Measurements from ENCODE around the gene TMEM72. TPM values are rescaled to one million over a fixed set of nuclear protein-coding genes. Genes with fewer than 3 reads are reported as not detected.

The TMEM72 gene
- total RNA-seq, 1 donor from 2014 or later, result not detected

- H3K4me3 ChIP-seq (ENCODE audit: low read depth, low read length), result no peak overlapping the region
- TF ChIP-seq CTCF (conservative IDR thresholded peaks at IDR 0.05; ENCODE audit: low read depth, low read length), result no peak
- no peak for DNase-seq (ENCODE audit: low read depth)
Observed at GRCh38 chr10:44908066-44908749, 2.9 kb upstream of the TMEM72 start.

- no peak for TF ChIP-seq CTCF (conservative IDR thresholded peaks at IDR 0.05; ENCODE audit: low read depth, low read length)
- no peak overlapping the region for H3K4me3 ChIP-seq (ENCODE audit: low read depth, low read length)
- no peak for DNase-seq (ENCODE audit: low read depth)
Observed at GRCh38 chr10:44908936-44909630, 2.1 kb upstream of the TMEM72 start.

- no peak overlapping the region for H3K4me3 ChIP-seq (ENCODE audit: low read depth, low read length)
- DNase-seq (ENCODE audit: low read depth), result no peak
- no peak for TF ChIP-seq CTCF (conservative IDR thresholded peaks at IDR 0.05; ENCODE audit: low read depth, low read length)
Observed at GRCh38 chr10:44909910-44910309, 1.2 kb upstream of the TMEM72 start.

GRCh38 chr10:44910602-44911001, 535 bp upstream of the TMEM72 start:
- no peak for DNase-seq (ENCODE audit: low read depth)
- TF ChIP-seq CTCF (conservative IDR thresholded peaks at IDR 0.05; ENCODE audit: low read depth, low read length), result no peak
- no peak overlapping the region for H3K4me3 ChIP-seq (ENCODE audit: low read depth, low read length)

GRCh38 chr10:44911951-44912350, 814 bp downstream of the TMEM72 start:
- no peak for DNase-seq (ENCODE audit: low read depth)
- no peak for TF ChIP-seq CTCF (conservative IDR thresholded peaks at IDR 0.05; ENCODE audit: low read depth, low read length)
- H3K4me3 ChIP-seq (ENCODE audit: low read depth, low read length), result no peak overlapping the region

- no peak overlapping the region for H3K4me3 ChIP-seq (ENCODE audit: low read depth, low read length)
- TF ChIP-seq CTCF (conservative IDR thresholded peaks at IDR 0.05; ENCODE audit: low read depth, low read length), result no peak
- DNase-seq (ENCODE audit: low read depth), result no peak
Observed at GRCh38 chr10:44913350-44914081, 2.4 kb downstream of the TMEM72 start.
